Measurements from ENCODE around the gene LGALS3BP.

LGALS3BP gene

DNA sequence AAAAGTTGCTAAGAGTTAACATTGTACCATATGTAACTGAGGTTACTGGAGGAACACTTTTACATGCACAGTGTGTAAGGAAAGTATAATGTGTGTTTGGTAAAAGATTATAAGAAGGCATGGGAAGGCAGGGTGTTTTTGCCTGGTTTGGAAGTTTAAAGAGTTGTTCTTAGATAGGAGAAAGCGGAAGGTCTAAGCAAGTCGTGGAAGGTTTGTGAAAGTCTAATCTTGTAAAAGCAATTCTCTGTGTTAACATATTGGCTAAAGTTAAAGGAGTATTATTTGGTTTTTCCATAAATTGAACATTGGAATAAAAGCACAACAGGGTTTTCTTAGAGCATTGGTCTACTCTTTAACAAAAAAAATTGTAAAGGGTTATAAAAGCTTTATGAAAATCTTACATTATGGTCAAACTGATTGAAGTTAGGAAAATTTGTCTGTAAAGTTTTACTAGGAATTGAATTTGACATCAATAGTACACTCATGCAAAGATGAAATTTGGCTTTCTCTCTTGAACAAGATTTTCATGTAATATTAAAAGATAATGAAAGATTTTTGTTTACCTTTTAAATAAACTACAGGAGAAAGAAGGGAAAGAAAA lies 34.5 kb upstream of the LGALS3BP start:
- in situ Hi-C loops (cut with MboI; ENCODE audit: low sequenced_read_pairs) = no loop called here

GRCh38 chr17:79012563-79013134 lies 32.9 kb upstream of the LGALS3BP start:
- in situ Hi-C loops (cut with MboI; ENCODE audit: low sequenced_read_pairs) = no loop called here

GRCh38 chr17:79011451-79012147 lies 31.9 kb upstream of the LGALS3BP start:
- in situ Hi-C loops (cut with MboI; ENCODE audit: low sequenced_read_pairs) = no loop called here

GRCh38 chr17:79010304-79010646 lies 30.6 kb upstream of the LGALS3BP start:
- in situ Hi-C loops (cut with MboI; ENCODE audit: low sequenced_read_pairs) = no loop called here

GRCh38 chr17:79009397-79010303 lies 29.9 kb upstream of the LGALS3BP start, which contains the start of gene CANT1:
TSS of gene CANT1 (minus strand) at chr17:79009764. CDS start at chr17:78997622, 12,142 bp downstream.
- in situ Hi-C loops (cut with MboI; ENCODE audit: low sequenced_read_pairs) = no loop called here

DNA sequence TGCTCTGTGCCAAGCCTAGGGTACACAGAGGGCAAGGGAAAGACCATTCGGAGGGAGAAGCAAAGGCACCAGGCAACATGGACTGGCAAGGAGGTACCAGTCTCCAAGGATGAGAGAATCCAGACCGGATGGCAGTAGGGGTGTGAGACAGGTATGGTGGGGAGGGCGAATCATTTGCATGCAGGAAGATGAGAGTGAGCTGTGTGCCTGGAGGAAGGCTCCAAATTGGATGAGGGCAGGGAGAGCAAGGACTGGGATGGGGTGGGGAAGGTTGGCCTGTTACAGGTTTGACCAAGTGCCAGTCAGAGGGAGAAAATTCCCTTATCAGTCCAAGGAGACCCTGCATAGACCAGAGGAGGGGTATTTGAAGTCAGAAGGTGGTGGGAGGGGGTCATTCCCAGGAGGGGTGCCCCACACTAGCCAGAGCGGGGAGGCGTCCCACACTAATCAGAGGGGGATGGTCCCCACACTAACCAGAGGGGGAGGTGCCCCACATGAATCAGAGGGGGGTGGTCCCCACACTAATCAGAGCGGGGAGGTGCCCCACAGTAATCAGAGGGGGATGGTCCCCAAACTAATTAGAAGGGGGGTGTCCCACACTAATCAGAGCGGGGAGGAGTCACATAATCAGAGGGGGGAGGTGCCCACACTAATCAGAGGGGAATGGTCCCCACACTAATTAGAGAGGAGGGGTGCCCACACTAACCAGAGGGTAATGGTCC lies 29.1 kb upstream of the LGALS3BP start:
- in situ Hi-C loops (cut with MboI; ENCODE audit: low sequenced_read_pairs) = no loop called here

GRCh38 chr17:79007504-79008381 lies 28.0 kb upstream of the LGALS3BP start:
- in situ Hi-C loops (cut with MboI; ENCODE audit: low sequenced_read_pairs) = no loop called here

GRCh38 chr17:79006794-79007503 lies 27.2 kb upstream of the LGALS3BP start:
- in situ Hi-C loops (cut with MboI; ENCODE audit: low sequenced_read_pairs) = no loop called here

GRCh38 chr17:79006046-79006445 lies 26.3 kb upstream of the LGALS3BP start:
- in situ Hi-C loops (cut with MboI; ENCODE audit: low sequenced_read_pairs) = no loop called here

GRCh38 chr17:79005063-79005861 lies 25.5 kb upstream of the LGALS3BP start:
- in situ Hi-C loops (cut with MboI; ENCODE audit: low sequenced_read_pairs) = no loop called here

DNA sequence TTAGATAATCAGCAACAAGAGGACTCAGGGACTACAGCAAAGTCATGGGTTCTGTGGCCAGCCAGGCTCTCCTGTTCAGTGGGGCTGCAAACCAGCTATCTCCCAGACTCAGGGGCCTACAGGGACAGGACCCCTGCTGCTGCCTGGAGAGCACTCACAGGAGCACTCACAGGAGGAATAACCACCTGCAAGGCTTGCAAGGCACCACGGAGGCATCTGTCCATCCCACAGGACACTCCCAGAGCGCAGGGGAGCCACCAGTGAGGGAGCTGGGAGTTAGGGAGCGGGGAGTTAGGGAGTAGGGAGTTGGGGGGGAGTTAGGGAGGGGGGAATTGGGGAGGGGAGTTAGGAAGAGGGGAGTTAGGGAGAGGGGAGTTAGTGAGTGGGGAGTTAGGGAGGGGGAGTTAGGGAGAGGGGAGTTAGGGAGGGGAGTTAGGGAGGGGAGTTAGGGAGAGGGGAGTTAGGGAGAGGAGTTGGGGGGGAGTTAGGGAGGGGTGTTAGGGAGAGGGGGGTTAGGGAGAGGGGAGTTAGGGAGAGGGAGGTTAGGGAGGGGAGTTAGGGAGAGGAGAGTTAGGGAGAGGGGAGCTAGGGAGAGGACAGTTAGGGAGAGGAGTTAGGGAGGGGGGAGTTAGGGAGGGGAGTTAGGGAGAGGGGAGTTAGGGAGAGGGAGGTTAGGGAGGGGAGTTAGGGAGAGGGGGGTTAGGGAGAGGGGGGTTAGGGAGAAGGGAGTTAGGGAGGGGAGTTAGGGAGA lies 24.1 kb upstream of the LGALS3BP start:
- in situ Hi-C loops (cut with MboI; ENCODE audit: low sequenced_read_pairs) = no loop called here

- in situ Hi-C loops (cut with MboI; ENCODE audit: low sequenced_read_pairs) = no loop called here
Observed at GRCh38 chr17:79002796-79003593, 23.3 kb upstream of the LGALS3BP start.

DNA sequence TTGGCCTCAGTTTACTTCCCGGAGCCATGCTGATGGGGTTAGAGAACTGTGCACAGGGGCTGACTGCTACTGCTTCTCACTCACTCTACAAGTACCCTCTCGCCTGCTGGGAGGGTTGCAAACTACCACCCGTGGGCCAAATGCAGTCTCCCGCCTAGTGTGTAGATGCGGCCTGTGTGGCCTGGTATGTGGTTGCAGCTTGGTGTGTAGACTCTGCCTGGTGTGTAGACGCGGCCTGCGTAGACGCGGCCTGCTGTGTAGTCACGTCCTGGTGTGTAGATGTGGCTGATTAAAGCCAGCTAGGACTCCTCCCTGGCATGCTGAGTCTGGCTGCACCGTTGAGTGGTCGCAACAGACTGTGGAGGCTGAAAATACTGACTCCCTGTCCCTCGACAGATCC lies 22.6 kb upstream of the LGALS3BP start:
- in situ Hi-C loops (cut with MboI; ENCODE audit: low sequenced_read_pairs) = no loop called here

DNA sequence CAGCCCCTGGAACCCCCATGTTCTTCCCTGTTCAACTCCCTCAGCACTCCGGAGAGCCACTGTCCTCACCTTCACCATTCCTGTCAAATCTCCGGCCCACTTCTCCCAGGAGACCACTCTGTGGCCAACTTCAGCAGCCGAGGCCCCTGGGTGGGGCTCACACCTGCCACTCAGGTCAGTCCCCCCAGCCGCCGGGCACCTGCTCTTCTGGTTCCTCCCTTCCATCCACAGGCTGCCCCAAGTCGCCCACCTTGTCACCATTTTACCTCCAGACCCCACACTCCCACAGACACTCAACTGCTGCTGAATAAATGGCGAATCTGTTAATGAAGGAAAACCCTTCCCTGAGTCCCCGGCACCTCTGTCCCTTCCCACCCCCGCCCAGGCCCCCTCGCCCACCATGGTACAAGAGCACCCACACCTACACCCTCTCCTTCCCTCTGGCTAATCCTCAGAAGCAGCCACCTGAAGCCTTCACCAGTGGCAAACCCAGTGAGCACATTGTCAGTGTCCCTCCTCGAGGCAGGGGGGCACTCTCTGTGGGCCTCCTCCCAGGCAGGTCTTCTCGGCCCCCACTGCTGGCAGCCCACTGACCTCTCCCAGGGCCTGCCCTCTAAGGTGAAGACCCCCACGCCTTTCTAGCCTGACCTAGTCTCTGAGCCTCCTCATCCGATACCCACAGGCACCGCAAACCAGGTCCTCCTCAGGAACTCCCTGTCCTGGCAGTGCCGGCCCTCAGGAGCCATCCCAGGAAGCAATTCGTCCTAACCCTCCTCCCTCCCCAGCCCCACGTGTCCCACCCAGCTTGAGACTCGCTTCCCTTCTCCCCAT lies 21.7 kb upstream of the LGALS3BP start:
- in situ Hi-C loops (cut with MboI; ENCODE audit: low sequenced_read_pairs) = no loop called here

- in situ Hi-C loops (cut with MboI; ENCODE audit: low sequenced_read_pairs) = no loop called here
Observed at GRCh38 chr17:79000396-79001189, 20.9 kb upstream of the LGALS3BP start.
